Glomerular endothelial cell (primary cell): ENCODE measurements around the gene SH2D6. TPM values are rescaled to one million over a fixed set of nuclear protein-coding genes. Genes with fewer than 3 reads are reported as not detected.
"Not testable (repeated sequence)": the region's sequence is repeated elsewhere in the genome, so short reads cannot be mapped to it uniquely, and the experiment has no call there.

ENCODE experiments used
- DNase-seq: peaks from one replicate; pipeline ENCODE4 v3.0.0-alpha.2; 2011; ENCODE audit warnings: low read depth, low spot score; ENCODE audit errors: extremely low read depth
- total RNA-seq: library from RNA; depleted of rRNA; stranded (reverse); fragments of >200 nt; gene quantifications from 2 replicates; pipeline ENCODE4 v1.2.3, GENCODE V29; 2015

Gene SH2D6
- total RNA-seq, 1 donor from 2014 or later: not detected

DNA sequence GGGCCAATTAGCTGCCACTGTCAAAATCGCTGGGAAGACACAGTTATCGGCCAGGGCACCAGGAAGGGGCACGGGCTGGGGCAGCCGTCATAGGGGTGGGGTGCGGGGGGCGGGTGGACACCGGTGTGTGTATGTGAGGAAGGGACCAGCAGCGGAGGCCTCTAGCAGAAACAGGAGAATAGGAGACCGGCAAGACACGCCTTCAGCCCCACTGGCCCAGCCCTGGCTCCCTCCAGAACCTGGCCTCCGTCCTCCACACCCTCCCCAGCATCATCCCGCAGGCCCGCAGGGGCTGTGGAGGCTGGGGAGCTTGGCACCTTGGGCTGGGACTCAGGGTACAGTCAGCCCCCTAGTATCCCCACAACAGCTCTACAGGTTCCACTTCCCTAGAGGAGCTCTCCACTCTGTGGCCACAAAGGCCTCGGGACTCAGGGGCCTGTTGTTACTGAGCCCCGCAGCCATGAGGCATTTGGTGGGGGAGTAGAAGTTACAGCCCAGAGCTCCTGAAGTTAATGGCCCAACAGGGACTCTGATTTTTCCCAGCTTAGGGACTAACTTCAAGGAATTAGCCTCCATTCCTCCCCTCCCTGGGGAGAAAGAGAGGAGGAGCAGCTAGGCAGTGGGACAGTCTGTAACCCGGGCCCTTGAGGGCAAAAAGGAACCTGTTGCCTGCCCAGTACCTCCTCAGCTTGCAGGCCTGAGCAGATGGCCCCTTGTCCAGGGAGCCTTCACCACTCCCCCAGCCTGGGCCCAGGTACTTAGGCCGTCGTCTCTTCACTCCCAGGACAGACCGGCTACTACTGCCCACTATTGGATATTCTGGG, 19.9 kb downstream of the SH2D6 start:
- no peak for DNase-seq

DNA sequence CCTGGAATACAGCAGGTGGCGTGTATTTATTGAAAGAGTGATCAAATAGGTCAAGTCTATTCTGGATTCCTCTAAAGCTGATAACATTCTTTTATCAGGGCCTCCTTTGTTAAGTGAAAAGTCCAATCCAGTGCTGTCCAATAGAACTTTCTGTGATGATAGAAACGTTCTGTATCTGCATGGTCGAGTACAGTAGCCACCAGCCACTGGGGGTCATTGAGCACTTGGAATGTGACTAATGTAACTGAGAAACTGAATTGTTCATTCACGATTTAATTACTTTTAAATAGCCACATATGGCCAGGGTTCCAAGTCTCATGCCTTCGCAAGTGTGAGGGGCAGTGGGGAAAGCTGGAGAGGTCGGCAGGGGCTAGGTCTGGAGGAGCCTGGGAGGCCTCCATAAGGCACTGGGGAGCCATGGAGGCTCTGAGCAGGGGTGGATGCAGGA, 20.5 kb downstream of the SH2D6 start:
- DNase-seq: no peak

DNA sequence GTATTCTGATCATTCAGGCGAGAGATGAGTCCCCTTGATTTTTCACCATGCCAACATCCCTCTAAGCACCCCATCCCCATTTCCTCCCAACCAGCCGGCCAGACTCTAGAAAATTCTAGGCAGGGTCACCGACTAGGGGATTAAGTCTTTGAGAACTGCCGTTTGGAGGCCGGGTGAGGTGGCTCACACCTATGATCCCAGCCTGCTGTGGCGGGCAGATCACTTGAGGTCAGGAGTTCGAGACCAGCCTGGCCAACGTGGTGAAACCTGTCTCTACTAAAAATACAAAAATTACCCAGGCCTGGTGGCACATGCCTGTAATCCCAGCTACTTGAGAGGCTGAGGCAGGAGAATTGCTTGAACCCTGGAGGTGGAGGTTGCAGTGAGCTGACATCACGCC, 21.1 kb downstream of the SH2D6 start:
- not testable (repeated sequence) for DNase-seq

DNA sequence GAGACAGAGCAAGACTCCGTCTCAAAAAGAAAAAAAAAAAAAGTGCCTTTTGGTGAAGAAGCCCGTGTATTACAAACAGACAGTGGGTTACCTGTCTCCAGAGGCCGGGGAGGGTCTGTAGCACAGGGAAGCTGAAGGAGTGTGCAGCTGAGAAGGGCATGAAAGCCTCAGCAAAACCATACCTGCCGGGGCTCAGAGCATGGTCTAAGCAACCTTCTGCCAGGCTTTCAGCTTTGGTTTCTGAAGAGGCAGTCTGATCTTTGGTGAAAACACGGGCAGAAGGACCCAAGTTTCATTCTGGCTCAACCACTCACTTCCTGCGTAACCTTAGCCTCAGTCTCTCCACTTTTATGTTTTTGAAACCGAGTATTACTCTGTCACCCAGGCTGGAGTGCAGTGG, 21.5 kb downstream of the SH2D6 start:
- no peak for DNase-seq

DNA sequence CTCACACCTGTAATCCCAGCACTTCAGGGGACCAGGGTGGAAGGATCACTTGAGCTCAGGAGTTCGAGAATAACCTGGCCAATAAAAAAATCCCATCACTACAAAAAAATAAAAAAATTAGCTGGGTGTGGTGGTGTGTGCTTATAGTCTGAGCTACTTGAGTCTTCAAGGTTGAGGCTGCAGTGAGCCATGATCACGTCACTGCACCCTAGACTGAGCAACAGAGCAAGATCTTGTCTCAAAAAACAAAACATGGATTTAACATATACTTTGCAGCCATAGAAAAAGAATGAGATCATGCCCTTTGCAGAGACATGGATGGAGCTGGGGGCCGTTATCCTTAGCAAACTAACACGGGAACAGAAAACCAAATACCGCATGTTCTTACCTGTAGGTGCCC, 22.2 kb downstream of the SH2D6 start:
- DNase-seq: no peak

DNA sequence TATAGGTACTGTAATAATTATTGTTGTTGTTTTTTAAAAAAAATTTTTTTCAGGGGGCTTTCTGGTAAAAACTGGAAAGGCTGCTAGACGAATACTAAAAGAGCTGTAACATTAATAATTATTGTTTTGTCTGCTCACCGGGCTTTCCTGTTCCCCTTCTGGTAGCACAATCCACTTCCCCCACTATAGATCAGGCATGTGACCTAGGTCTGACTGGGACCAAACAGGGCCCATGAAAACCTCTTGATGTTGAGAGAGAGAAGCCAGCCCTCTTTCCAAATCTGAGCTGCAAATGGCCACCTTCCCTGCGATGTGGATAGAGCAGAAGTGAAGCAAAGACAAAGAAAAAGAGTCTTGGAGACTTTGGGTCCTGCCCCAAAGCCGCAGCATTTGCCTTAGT, 23.4 kb downstream of the SH2D6 start:
- DNase-seq: no peak

GRCh38 chr2:85444629-85445172, 26.2 kb downstream of the SH2D6 start:
- DNase-seq: no peak

DNA sequence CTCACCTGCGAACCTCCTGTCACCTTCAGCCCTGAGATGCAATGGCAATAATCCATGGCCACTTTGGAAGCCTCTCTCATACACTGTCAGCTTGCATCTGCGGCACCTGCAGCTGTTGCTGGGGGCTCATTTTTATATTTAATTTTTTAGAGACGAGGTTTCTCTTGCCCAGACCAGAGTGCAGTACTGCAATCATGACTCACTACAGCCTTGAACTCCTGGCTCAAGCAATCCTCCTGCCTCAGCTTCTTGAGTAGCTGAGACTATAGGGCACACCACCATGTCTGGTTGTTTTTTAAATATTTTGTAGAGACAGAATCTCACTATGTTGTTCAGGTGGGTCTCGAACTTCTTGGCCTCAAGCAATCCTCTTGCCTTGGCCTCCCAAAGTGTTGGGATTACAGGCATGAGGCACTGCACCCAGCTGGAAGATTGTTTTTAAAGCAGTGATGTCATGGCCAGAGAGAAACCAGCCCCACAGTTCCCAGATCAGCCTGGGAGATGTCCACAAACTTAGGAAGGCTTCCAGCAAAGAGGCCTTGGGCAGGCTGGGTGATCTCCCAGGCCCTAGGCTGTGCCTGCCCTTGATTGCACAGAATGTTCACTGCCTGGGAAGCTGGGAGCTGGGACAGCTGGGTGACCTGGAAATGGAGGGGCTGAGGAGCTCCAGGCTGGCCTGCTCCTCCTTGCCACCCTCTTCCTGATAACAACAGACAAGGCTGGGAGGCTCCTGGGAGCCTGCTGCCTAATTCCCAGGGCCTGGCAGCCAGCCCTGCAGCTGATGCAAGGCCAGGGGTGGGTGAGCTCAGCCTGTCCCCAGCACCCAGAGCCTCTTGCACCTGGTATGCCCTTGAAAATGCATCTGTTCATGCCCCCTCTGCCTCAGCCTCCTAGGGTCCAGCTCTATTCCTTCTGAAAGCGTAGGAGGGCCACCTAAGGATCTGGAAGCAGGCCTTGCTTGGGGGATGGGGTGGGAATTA, 27.1 kb downstream of the SH2D6 start:
- DNase-seq: no peak

- no peak for DNase-seq
Measured at GRCh38 chr2:85446296-85447221, 28.0 kb downstream of the SH2D6 start.

DNA sequence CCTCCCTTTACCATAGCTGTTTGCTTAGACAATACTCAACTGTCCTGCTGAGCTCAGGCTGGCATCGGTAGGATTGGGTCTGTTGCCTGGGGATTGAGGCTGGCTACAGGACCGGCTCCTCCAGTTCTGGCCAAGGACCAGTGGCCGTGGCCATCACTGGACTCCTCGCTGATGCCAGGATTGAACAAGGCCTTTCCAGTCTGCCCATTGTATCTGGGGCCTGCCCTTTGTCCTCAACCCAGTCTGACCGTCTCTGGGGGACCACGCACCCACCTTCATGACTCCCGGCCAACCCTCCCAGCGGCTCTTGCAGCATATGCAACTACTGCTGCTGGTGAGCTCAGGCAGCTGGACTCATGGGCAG, 28.7 kb downstream of the SH2D6 start:
- DNase-seq: no peak

- DNase-seq: no peak
Measured at GRCh38 chr2:85448461-85449213, 30.1 kb downstream of the SH2D6 start.

GRCh38 chr2:85449214-85449588, 30.7 kb downstream of the SH2D6 start:
- no peak for DNase-seq

DNA sequence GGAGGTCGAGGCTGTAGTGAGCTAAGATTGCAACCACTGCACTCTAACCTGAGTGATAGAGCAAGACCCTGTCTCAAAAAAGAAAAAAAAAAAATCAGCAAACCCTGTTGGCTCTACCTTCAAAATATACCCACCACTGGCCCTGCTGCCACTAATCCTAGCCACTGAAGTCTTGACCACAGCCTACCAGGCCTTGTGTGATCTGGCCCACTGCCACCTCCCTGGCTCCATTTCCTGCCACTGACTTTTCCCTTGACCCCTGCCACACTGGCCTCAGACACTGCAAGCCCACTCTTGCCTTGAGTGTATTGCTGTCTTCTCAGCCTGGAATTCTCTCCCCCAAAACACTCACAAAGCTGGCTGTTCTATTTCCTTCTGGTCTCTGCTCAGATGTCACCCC, 33.7 kb downstream of the SH2D6 start:
- DNase-seq: no peak

- no peak for DNase-seq
Measured at GRCh38 chr2:85453571-85453970, 35.1 kb downstream of the SH2D6 start.

DNA sequence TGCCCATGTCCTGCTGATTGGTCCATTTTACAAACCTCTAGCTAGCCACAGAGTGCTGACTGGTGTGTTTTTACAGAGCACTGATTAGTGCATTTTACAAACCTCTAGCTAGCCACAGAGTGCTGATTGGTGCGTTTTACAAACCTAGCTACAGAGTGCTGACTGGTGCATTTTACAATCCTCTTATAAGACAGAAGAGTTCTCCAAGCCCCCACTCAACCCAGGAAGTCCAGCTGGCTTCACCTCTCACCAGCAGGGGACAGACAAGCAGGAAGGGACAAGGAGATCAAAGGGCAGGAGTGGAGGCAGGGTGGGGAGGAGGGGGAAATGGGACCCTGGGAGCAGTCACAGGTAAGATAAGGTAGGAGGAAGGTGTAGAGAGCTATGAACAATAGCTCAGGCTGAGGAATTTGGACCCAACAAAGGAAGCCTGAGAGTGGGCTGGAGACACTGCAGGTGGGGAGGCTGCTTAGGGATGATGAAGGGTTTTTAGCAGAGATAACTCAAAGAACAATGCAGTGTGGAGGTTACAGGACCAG, 37.1 kb downstream of the SH2D6 start:
- no peak for DNase-seq

DNA sequence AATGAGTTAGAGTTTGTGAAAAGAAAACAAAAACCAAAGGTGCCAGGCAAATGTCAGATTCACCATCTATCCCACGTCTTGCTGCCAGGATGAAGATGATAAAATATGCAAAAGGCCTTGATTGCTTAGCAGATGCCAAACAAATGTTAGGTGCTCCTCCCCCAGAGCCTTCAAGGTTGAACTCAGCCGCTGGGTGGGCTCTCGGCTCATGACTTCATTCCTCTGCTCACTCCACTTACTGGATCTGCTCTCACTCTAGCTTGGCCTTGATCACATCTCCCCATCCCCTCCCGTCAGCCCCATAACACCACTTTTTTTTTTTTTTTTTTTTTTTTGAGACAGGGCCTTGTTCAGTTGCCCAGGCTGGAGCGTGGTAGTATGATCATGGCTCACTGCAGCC, 38.5 kb downstream of the SH2D6 start:
- DNase-seq: no peak

DNA sequence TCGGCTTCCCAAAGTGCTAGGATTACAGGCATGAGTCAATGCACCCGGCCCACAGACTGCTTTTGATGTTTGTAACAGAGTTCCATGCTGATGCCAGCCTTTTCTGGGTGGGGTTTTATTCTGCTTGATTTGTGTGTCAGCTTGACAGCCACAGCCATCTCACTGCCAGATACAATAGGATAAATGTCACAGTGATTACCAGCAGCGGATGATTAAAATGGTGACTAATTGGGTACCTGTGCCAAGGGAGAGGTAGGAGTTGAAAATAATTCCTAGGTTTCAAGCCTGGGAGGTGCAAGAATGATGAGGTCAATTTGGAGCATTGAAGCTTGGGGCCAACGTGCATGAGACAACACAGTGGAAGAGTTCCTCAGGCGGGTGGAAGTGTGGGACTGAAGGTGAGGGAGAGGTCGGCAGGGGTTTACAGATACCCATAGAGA, 39.4 kb downstream of the SH2D6 start:
- DNase-seq: no peak

DNA sequence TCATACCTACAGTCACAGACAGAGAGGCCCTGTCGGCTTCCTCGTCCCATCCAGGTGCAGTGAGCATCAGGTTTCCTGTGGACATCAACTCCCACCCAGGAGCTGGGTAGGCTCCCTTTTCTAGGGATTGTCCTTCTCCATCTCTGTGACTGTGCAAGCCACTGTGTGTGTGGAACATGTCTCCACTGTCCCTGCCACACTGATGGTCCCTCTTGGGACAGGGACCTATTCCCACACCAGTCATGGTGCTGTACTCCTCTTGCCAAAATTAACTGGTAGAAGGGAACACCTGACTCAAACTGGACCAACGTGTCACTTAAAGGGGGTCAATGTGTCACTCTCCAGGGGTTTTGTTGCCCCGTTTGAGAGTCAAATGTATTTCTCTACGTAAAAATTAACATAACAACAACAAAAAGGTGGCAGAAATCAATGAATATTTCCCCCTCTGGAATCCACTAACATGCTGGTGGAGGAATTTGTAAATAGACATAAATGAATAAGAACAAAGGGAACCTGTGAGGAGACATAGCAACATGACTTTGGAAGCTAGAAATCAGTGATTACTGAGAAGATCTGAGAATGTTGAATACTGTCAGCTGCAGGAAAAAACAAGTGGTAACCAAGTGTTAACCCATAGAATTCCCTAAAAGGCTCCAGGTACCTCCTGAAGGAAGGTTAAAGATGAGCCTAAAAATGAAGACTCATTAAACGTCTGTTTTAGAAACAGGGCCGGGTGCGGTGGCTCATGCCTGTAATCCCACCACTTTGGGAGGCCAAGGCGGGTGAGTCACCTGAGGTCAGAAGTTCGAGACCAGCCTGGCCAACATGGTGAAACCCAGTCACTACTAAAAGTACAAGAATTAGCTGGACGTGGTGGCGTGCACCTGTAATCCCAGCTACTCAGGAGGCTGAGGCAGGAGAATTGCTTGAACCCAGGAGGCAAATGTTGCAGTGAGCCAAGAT, 40.4 kb downstream of the SH2D6 start:
- DNase-seq: no peak
